MM.1S (cell line): Measurements from ENCODE around the gene IGSF8.

ENCODE experiments used
- CTCF ChIP-seq: fragments of 300-600 bp; sonication (generic); IDR thresholded peaks from 2 replicates; pipeline ENCODE4 v1.5.1; 2016; ENCODE audit warnings: antibody characterized with exemption, low read length, mixed read lengths
- EZH2 ChIP-seq: fragments of 300-600 bp; sonication (generic); optimal IDR thresholded peaks from 2 replicates; pipeline ENCODE3; 2017; ENCODE audit warnings: low read depth, mild to moderate bottlenecking, antibody characterized with exemption, low read length, mixed read lengths
- EZH2phosphoT487 ChIP-seq: fragments of 300-600 bp; sonication (generic); IDR thresholded peaks from 2 replicates; pipeline ENCODE4 v1.6.1; 2018; ENCODE audit warnings: antibody characterized with exemption, low read length

GRCh38 chr1:160080381-160081100 lies 17.9 kb downstream of the IGSF8 start:
- TF ChIP-seq CTCF, result no peak
- TF ChIP-seq EZH2, result no peak
- TF ChIP-seq EZH2phosphoT487, result no peak
